HG02571 (cell line): Measurements from ENCODE around the gene PDPR.
"Not testable (repeated sequence)": the region's sequence is repeated elsewhere in the genome, so short reads cannot be mapped to it uniquely, and the experiment has no call there.

Source experiments
- ATAC-seq: cut with Tn5 transposase; IDR thresholded peaks from one replicate; pipeline ENCODE4 v1.9.1; 2021; ENCODE audit warnings: mild to moderate bottlenecking, moderate library complexity; ENCODE audit not compliant: unreplicated experiment

PDPR gene

DNA sequence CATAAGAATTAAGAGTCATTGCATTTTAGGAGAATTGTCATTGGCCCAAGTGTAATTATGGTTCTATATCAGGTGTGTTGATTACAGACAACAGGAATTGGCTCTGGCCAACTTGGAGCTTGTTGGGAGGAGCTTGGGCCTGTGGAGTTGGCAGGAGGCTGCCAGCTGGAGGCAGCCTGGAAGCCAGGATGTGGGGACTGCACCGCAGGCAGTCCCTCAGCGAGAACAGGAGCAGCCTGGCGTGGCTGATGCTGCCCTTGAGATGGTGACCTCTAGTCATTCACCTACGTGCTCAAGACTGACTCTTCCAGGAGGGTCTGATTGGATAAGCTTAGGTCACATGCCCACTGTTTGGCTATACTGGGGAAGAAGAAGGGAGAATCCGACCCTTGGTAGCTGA lies 13.6 kb downstream of the PDPR start:
- ATAC-seq: not testable (repeated sequence)

DNA sequence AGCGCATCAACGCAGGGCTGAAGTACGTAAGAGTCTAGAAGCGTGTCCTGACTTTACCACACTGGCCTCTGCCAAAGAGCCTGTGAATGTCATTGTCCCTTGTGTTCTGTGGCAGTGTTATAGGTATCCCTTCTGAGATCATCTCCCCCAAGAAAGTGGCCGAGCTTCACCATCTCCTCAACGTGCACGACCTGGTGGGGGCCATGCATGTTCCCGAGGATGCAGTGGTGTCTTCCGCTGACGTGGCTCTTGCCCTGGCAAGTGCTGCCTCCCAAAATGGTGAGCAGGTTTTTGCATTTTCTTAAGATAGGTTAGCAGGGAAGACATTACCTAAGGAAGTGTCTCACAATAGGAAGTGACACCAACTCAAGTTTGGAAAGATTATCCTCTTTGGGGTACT lies 14.7 kb downstream of the PDPR start:
- ATAC-seq: not testable (repeated sequence)

GRCh38 chr16:70135796-70136195 lies 21.7 kb downstream of the PDPR start:
- not testable (repeated sequence) for ATAC-seq

DNA sequence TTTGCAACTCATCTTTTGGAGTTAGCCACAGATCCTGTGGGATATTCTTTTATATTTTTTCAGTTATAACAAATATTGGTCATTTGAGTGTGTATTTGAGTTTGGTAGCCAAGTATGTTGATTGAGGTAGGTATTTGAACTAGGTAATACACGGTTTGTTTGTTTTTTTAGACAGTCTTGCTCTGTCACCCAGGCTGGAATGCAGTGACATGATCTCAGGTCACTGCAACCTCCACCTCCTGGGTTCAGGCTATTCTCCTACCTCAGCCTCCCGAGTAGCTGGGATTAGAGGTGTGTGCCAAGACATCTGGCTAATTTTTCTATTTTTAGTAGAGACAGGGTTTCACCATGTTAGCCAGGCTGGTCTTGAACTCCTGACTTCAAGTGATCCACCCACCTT lies 22.5 kb downstream of the PDPR start:
- not testable (repeated sequence) for ATAC-seq

DNA sequence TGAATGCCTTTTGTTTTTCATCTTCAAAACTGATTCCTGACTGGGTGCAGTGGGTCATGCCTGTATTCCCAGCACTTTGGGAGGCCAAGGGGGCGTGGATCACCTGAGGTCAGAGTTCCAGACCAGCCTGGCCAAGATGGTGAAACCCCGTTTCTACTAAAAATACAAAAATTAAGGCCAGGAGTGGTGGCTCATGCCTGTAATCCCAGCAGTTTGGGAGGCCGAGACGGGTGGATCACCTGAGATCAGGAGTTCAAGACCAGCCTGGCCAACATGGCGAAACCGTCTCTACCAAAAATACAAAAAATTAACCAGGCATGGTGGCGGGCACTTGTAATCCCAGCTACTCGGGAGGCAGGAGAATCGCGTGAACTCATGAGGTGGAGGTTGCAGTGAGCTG lies 28.6 kb downstream of the PDPR start:
- ATAC-seq: not testable (repeated sequence)

- not testable (repeated sequence) for ATAC-seq
Measured at GRCh38 chr16:70143231-70143895, 29.2 kb downstream of the PDPR start.

DNA sequence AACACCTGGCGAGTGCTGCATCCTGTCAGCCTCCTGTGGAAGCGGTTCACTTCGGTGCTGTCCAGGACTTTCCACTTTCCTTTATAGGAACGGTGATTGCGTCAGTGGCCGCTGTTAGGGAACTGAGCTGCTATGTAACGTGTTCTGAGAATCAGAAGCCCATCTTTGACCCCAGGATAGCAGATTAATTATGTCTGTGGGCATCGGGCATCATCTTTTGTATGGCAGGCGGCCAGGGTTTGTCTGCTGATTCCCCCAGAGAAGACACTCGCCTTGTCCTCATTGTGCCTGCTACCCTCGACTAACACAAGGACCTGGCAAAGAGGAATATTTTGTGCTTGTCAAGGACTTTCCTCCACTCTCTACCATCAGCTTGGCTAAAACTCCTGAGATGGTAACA lies 33.7 kb downstream of the PDPR start:
- ATAC-seq: not testable (repeated sequence)

- not testable (repeated sequence) for ATAC-seq
Measured at GRCh38 chr16:70148453-70148852, 34.3 kb downstream of the PDPR start.

DNA sequence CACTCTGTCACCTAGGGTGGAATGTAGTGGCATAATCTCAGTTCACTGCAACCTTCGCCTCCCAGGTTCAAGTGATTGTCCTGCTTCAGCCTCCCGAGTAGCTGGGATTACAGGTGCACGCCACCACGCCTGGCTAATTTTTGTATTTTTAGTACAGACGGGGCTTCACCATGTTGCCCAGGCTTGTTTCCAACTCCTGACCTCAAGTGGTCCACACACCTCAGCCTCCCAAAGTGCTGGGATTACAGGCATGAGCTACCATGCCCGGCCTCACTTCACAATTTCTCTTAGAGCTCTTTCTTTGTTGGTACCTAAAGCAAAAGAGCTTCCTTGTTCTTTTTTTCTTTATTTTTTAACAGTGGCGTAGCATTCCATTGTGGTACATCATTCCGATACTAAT lies 35.2 kb downstream of the PDPR start:
- ATAC-seq: not testable (repeated sequence)

DNA sequence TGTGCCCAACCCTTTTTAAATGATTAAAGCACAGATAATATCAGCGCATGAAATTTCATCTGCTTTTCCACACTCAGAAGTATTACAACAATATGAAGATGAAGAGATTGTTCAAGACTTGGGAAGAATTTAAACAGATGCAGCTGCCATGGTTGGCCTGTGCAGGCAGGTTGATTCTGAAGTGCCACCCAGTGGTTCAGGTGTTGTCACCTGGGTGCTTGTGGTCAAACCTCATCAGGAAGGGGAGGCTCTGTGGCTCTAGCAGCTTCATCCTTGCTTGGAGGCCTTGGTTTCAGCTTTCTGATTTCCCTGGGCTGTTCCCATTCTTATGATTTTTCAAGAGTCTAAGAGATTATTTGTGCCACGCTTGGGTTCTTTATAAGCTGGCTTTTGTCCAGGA lies 37.3 kb downstream of the PDPR start:
- ATAC-seq: no peak

DNA sequence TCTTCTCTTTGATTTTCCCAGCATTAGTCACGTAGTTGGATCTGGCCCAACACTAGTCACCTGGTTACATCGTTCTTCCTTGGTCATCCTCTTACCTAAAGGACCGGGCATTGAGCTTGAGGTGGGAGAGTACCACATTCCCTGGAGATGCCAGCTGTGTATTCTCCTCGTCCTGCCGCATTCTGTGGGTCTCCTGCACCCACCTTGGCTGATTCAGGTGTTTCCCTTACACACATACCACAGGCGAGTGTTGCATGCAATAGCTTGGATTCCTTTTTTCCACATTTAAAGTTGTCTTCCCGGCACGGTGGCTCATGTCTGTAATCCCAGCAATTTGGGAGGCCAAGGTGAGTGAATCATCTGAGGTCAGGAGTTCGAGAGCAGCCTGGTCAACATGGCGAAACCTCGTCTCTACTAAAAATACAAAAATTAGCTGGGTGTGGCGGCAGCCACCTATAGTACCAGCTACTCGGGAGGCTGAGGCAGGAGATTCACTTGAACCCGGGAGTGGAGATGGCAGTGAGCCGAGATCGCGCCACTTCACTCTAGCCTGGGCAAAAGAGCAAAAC lies 37.9 kb downstream of the PDPR start:
- ATAC-seq: no peak

GRCh38 chr16:70152578-70153302 lies 38.6 kb downstream of the PDPR start:
- no peak for ATAC-seq

DNA sequence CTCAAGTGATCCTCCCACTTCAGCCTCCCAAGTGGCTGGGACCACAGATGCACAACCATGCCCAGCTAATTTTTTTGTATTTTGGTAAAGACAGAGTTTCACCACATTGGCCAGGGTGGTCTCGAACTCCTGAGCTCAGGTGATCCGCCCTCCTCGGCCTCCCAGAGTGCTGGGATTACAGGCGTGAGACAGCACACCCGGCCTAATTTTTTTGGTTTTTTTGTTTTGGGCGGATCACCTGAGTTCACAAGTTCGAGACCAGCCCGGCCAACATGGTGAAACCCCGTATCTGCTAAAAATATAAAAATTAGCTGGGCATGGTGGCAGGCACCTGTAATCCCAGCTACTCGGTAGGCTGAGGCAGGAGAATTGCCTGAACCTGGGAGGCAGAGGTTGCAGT lies 40.6 kb downstream of the PDPR start:
- not testable (repeated sequence) for ATAC-seq

DNA sequence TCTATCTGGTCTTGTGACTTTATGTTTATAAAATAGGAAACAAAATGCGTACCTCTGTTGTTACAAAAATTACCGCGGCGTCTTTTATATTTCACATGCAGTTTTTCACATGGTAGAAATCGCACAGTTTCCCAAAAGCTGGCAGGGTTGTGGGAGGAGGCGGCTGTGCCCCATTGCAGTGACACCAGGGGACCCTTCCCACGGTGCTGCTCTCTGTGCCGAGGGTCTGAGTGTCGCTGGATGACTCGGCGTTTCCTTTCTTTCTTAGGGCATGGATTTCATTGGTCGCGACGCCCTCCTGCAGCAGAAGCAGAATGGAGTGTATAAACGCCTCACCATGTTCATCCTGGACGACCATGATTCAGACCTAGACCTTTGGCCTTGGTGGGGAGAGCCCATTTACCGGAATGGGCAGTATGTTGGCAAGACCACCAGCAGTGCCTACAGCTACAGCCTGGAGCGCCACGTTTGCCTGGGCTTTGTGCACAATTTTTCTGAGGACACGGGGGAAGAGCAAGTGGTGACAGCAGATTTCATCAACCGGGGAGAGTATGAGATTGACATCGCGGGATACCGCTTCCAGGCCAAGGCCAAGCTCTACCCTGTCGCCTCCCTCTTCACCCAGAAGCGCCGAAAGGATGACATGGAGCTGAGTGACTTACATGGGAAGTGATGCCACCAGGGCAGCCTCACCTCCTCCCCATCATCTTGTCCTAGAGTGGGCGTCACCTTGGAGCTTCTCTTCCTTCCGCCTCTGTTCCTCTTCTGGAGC lies 42.3 kb downstream of the PDPR start:
- ATAC-seq: no peak

- ATAC-seq: no peak
Measured at GRCh38 chr16:70157105-70157476, 43.0 kb downstream of the PDPR start.

- ATAC-seq: no peak
Measured at GRCh38 chr16:70157477-70158260, 43.5 kb downstream of the PDPR start.

GRCh38 chr16:70158261-70158939 lies 44.3 kb downstream of the PDPR start:
- ATAC-seq: no peak

GRCh38 chr16:70159355-70160348 lies 45.5 kb downstream of the PDPR start:
- ATAC-seq: no peak

GRCh38 chr16:70160388-70160787 lies 46.3 kb downstream of the PDPR start:
- ATAC-seq: no peak
